Measurements from ENCODE around the gene RANBP3.

RANBP3 gene

GRCh38 chr19:5974721-5975387 lies 3.1 kb downstream of the RANBP3 start:
- TF ChIP-seq CTCF (IDR thresholded peaks at IDR 0.05) = no peak
- H3K4me1 ChIP-seq (ENCODE audit: control insufficient read depth in 1 of 2, insufficient read depth in 1 of 2, low read depth in 1 of 2, low read length in 1 of 2) = peaks cover 15 to 24% of the 10 kb centered on the region in 2 experiments
- no peaks in the 10 kb centered on the region for H3K27me3 ChIP-seq
- H3K36me3 ChIP-seq = peaks cover 38% of the 10 kb centered on the region
- no peaks in the 10 kb centered on the region for H3K9me3 ChIP-seq
- H3K27ac ChIP-seq = no peak overlapping the region
- H3K4me3 ChIP-seq (ENCODE audit: low read depth in 1 of 2, low read length in 1 of 2) = no peak overlapping the region

- TF ChIP-seq CTCF (IDR thresholded peaks at IDR 0.05) = no peak
- H3K9me3 ChIP-seq = no peaks in the 10 kb centered on the region
- no peak overlapping the region for H3K27ac ChIP-seq
- H3K27me3 ChIP-seq = no peaks in the 10 kb centered on the region
- no peak overlapping the region for H3K4me3 ChIP-seq (ENCODE audit: low read depth in 1 of 2, low read length in 1 of 2)
- peaks cover 15 to 23% of the 10 kb centered on the region in 2 experiments for H3K4me1 ChIP-seq (ENCODE audit: control insufficient read depth in 1 of 2, insufficient read depth in 1 of 2, low read depth in 1 of 2, low read length in 1 of 2)
- peaks cover 44% of the 10 kb centered on the region for H3K36me3 ChIP-seq
These were observed 3.9 kb downstream of the RANBP3 start for GRCh38 chr19:5973867-5974635.

GRCh38 chr19:5973376-5973775 lies 4.6 kb downstream of the RANBP3 start:
- H3K27me3 ChIP-seq = no peaks in the 10 kb centered on the region
- H3K4me3 ChIP-seq (ENCODE audit: low read depth in 1 of 2, low read length in 1 of 2) = no peak overlapping the region
- TF ChIP-seq CTCF (IDR thresholded peaks at IDR 0.05) = no peak
- H3K36me3 ChIP-seq = peaks cover 44% of the 10 kb centered on the region
- H3K9me3 ChIP-seq = no peaks in the 10 kb centered on the region
- peaks cover 14 to 20% of the 10 kb centered on the region in 2 experiments for H3K4me1 ChIP-seq (ENCODE audit: control insufficient read depth in 1 of 2, insufficient read depth in 1 of 2, low read depth in 1 of 2, low read length in 1 of 2)
- H3K27ac ChIP-seq = no peak overlapping the region

- no peak for TF ChIP-seq CTCF (IDR thresholded peaks at IDR 0.05)
- Histone ChIP-seq H3K36me3 (peaks cover 44% of the 10 kb centered on the region), H3K4me1 (ENCODE audit: control insufficient read depth in 1 of 2, insufficient read depth in 1 of 2, low read depth in 1 of 2, low read length in 1 of 2) (peaks cover 19 to 25% of the 10 kb centered on the region in 2 experiments), H3K4me3 (ENCODE audit: low read depth in 1 of 2, low read length in 1 of 2) (no peak overlapping the region), H3K27ac (no peak overlapping the region), H3K9me3 (no peaks in the 10 kb centered on the region), H3K27me3 (no peaks in the 10 kb centered on the region)
These were observed 5.6 kb downstream of the RANBP3 start for GRCh38 chr19:5972355-5972731.

- no peak overlapping the region for H3K27ac ChIP-seq
- no peaks in the 10 kb centered on the region for H3K9me3 ChIP-seq
- H3K4me1 ChIP-seq (ENCODE audit: control insufficient read depth in 1 of 2, insufficient read depth in 1 of 2, low read depth in 1 of 2, low read length in 1 of 2) = peaks cover 14 to 20% of the 10 kb centered on the region in 2 experiments
These were observed 6.1 kb downstream of the RANBP3 start for GRCh38 chr19:5971714-5972354.

More at GRCh38 chr19:5971714-5972354, 6.1 kb downstream of the RANBP3 start:
- no peak for TF ChIP-seq CTCF (IDR thresholded peaks at IDR 0.05)
- no peak overlapping the region for H3K4me3 ChIP-seq (ENCODE audit: low read depth in 1 of 2, low read length in 1 of 2)
- H3K27me3 ChIP-seq = no peaks in the 10 kb centered on the region
- peaks cover 44% of the 10 kb centered on the region for H3K36me3 ChIP-seq
